Islet precursor cell (in vitro differentiated cells): ENCODE data around the gene BICD1.
A peak's percentile ranks its signal among the peaks of the same experiment; 100 is the strongest.
"Not testable (repeated sequence)": the region's sequence is repeated elsewhere in the genome, so short reads cannot be mapped to it uniquely, and the experiment has no call there.

Experiments used
- DNase-seq: peaks from one replicate; pipeline ENCODE4 v3.0.0-alpha.2; 2018

Gene BICD1

DNA sequence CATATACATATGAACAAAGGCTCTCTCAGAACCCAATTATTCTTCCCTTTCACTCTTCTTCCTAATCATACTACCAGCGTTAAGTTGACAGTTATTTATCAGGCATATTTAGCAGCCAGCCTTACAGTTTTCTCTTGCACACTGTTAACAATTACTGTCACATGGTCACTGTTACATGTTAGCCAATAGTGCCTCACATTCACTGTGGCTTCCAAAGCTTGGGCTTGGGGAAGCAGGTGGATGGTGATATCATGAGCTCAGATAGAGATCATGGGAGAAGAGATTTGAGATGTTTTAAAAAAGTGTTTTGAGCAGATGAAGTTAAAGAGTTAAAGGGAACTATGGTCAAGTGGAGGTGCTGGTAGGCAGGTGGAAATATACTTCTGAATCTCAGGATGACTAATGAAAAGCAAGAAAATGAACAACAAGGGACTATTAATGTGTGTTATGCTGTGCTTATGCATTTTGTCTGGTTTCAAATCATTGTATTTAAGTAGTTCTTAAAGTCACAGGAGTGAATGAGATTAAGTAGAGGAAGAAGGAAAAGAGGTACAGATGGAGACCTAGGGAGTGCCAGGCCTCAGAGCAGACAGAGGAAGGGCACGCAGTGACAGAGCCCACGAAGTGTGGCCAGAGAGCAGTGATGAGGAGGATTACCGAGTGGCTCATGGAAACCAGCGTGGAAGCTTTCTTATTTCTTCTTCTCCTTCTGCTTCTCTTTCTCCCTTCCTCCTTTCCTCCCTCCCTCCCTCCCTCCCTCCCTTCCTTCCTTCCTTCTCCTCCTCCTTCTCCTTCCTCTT is 39.6 kb downstream of the BICD1 start:
- no peak for DNase-seq

- DNase-seq: no peak
These were observed 41.7 kb downstream of the BICD1 start for GRCh38 chr12:32148372-32148771.

- DNase-seq: no peak
These were observed 42.8 kb downstream of the BICD1 start for GRCh38 chr12:32149489-32149888.

DNA sequence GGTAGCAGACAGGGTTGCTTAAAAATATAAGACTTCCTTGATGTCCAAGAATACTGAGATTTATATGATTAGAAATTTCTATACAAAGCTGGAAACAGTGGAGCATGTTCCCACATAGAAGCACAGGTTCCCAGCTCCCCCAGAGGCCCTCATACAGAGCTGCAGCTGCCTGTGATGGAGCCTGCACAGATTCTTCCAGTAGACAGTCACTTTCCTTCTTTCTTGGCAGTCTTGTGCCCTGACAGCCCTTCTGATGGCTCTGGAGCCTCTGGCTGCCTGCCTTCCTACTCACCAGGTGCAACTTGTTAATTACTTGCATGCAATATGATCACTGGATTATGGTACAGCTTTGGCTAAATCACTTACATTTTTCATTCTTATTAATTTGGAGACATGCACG is 44.4 kb downstream of the BICD1 start:
- no peak for DNase-seq

GRCh38 chr12:32151552-32151951 is 44.9 kb downstream of the BICD1 start:
- no peak for DNase-seq

- no peak for DNase-seq
These were observed 48.4 kb downstream of the BICD1 start for GRCh38 chr12:32155041-32155440.

GRCh38 chr12:32155961-32156529 is 49.4 kb downstream of the BICD1 start:
- no peak for DNase-seq

- DNase-seq: no peak
These were observed 51.9 kb downstream of the BICD1 start for GRCh38 chr12:32158525-32158924.

DNA sequence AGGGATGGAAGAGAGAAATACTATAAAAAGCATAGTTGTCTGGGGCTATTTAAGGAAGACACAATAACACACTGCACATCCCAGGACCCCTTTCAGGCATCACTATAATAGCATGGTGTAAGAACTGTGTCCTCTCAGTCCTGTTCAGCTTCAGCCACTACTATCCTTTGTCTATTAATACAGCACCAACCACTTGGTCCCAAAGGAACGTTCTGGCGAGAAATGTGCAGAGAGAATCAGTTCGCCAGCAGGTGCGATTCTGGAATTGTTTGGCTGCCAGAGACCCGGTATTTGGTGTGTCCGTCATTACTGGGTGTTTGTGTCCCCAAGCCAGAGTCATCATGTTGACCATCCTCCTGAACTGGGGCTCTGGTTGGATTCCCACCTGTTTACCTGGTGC is 52.7 kb downstream of the BICD1 start:
- DNase-seq: no peak

GRCh38 chr12:32159925-32160324 is 53.3 kb downstream of the BICD1 start:
- no peak for DNase-seq

DNA sequence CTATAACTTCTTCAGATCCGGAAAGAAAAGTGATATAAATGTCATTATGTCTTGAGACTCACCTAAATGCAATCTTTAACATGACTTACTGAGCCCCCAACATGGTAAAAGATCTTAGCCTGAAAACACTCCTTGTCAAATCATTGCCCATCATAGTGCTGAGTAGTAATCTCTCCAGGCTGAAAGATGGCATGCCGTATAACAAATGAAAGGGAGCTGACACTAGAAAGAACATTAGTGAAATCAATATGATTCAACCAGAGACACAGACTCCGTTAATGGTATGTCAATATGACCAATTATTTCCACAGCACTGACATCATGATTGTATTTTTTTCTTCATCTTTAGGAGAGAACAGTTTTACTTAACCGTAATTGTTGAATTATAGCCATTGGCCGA is 54.4 kb downstream of the BICD1 start:
- no peak for DNase-seq

DNA sequence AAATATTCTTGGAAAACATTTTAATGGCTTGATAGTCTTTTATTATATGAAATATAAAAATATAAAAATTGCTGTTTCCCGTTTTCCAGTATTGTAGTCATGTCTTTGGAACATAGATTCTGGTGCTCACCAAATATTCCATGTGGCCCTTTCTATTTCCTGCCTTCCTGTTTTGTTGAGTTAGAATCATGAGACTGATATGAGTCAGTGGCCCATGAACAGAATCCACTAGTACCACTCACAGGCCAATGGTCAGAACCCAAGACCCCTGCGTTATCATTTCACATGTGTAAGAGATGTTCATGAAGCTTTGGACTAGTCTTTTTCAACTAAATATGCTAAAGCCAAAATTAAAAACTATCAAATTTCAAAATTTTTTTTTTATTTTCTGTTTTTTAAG is 56.9 kb downstream of the BICD1 start:
- no peak for DNase-seq

- no peak for DNase-seq
These were observed 59.9 kb downstream of the BICD1 start for GRCh38 chr12:32166510-32166909.

DNA sequence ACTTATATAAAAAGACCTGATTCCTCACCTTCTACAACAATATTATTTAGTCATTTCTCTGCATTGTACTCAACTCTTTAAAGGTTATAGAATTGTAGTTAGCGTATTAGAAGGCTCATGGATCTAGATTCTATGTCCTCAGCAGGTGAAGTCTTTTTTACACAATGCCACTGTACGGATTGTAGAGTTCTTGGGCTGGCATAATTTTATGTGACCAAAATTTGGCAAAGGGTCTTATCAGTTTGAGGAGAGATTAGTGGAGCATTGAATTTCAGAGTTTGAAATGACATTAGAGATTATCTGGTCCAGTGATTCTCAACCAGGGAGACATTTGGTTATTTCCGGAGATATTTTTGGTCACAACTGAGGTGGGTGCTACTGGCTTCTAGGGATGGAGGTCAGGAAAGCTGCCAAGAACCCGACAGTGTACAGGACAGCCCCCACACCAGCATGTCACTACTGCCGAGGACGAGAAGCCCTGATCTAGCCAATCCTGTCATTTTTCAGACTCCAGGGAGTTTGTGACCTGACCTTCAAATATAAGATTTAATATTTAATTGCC is 63.9 kb downstream of the BICD1 start:
- DNase-seq: no peak

DNA sequence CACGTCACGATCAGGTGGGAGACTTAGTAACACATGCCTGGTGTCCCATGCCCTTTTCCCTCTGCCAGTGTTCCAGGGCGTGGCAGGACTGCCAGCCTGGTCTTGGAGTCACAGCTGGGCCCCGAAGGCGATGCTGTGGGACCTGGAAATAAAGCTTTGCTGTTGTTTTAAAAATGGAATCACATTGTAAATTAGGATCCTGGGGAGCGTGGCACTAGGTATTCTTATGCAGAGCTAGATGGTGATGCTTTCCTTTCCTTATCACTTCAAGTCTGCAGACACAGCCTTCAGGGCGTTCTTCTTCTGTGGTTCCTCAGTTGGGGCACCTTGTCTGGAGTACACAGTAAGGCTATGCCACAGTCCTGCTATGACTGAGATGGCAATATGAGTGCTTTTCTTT is 64.6 kb downstream of the BICD1 start:
- DNase-seq: no peak

GRCh38 chr12:32176606-32177005 is 70.0 kb downstream of the BICD1 start:
- no peak for DNase-seq

DNA sequence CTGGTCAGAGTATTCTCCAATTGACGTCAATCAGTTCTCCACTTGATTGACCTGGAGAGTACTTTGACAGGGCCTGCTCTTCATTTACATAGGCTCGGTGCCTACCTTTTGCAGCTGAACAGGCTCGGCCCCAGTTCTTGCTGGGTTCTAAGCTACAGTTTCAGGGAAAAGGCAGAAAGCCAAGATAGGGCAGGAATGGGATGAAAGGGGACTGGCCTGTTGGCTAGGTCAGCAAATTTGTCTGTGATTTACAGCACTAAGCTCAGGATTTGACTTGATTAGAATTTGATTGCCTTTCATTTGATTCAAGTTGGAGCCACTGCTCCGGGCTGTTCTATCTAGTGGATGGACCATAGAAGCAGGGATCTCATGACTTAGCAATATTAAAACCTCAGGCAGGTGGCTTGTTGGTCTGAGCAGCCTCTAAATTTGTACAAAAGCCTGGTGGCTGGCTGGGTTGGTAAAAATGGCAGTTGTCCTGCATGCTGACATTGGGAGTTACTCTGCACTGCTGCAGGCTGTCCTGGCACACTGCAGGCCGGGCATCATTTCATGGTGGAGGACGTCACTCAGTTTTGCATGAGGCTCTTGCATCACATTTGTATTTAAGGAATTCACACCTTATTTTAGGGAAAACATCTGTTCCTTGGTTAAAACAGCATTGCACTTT is 71.8 kb downstream of the BICD1 start:
- DNase-seq: no peak

GRCh38 chr12:32179011-32179395 is 72.4 kb downstream of the BICD1 start:
- no peak for DNase-seq

GRCh38 chr12:32181498-32182175 is 75.0 kb downstream of the BICD1 start:
- DNase-seq: no peak

GRCh38 chr12:32183650-32184049 is 77.0 kb downstream of the BICD1 start:
- peak; percentile 94 for DNase-seq

DNA sequence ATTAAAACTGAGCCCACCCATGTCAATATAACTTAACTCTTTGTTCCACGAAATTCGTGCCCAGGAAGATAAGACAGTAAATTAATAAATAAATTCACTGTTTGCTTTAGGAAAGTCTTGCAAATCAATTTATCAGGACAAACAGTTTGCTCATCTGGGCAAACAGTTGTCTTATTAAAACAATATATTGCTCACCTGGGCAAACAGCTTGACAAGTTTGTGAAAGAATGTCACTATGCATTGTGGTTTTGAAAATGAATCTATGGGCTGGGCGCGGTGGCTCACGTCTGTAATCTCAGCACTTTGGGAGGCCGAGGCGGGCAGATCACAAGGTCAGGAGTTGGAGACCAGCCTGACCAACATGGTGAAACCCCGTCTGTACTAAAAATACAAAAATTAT is 80.5 kb downstream of the BICD1 start:
- not testable (repeated sequence) for DNase-seq

DNA sequence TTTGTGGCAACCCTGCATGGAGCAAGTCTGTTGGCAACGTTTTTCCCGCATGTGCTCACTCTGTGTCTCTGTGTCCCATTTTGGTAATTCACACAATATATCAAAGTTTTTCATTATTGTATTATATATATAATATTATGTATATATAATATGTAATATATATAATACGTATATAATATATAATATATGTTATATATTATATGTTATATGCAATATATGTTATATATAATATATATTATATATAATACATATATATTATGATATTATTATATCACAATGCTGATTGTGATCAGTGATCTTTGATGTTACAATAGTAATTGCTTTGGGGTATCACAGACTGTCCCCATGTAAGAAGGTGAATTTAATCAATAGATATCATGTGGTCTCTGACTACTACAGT is 84.8 kb downstream of the BICD1 start:
- no peak for DNase-seq
